ENCODE measurements around the gene GALNT3.

- TF ChIP-seq CTCF (conservative IDR thresholded peaks at IDR 0.05 in 1 of 2, IDR thresholded peaks at IDR 0.05 in 1 of 2; ENCODE audit: low read depth in 1 of 2, low read length in 2 of 2) (no peak), EZH2 (IDR thresholded peaks at IDR 0.05; ENCODE audit: low read length, missing control alignments) (no peak)
Observed at GRCh38 chr2:165820296-165820695, 26.2 kb upstream of the GALNT3 start.
